GM23338 (cell line): ENCODE results near the gene OR8B8. TPM values are rescaled to one million over a fixed set of nuclear protein-coding genes. Genes with fewer than 3 reads are reported as not detected.
"Not testable (repeated sequence)": the region's sequence is repeated elsewhere in the genome, so short reads cannot be mapped to it uniquely, and the experiment has no call there.

ENCODE experiments used
- ATAC-seq: fragments of 200-7000 bp; cut with Tn5 transposase; 3 replicates; pipeline ENCODE4 v1.9.1; 2020
- DNase-seq: peaks from one replicate; pipeline ENCODE4 v3.0.0-alpha.2; 2015; ENCODE audit warnings: low spot score
- H2AFZ ChIP-seq: fragments of 200-600 bp; sonication (generic); 2 replicates; pipeline ENCODE4 v1.8.0; 2016; ENCODE audit warnings: antibody characterized with exemption, mild to moderate bottlenecking, moderate library complexity
- H3F3A ChIP-seq: fragments of 200-600 bp; sonication (generic); replicated peaks from 2 replicates; pipeline ENCODE4 v1.8.0; 2017; ENCODE audit warnings: antibody characterized with exemption, mixed run types, low read depth
- H3K27ac ChIP-seq: fragments of 200-600 bp; sonication (generic); 2 replicates; pipeline ENCODE4 v1.6.1; 2016; ENCODE audit warnings: low read depth
- H3K27me3 ChIP-seq: fragments of 200-600 bp; sonication (generic); 2 replicates; pipeline ENCODE4 v1.8.0; 2016; ENCODE audit warnings: mild to moderate bottlenecking, mixed run types, moderate library complexity; ENCODE audit not compliant: insufficient read depth
- H3K36me3 ChIP-seq: fragments of 200-600 bp; sonication (generic); 2 replicates; pipeline ENCODE4 v1.8.0; 2016; ENCODE audit warnings: mild to moderate bottlenecking; ENCODE audit not compliant: insufficient read depth
- H3K4me1 ChIP-seq: fragments of 200-600 bp; sonication (generic); 2 replicates; pipeline ENCODE4 v1.8.0; 2016; ENCODE audit warnings: mild to moderate bottlenecking, moderate library complexity; ENCODE audit not compliant: insufficient read depth
- H3K4me2 ChIP-seq: fragments of 200-600 bp; sonication (generic); 2 replicates; pipeline ENCODE4 v1.7.1; 2017; ENCODE audit warnings: mixed run types
- H3K4me3 ChIP-seq: fragments of 200-600 bp; sonication (generic); 2 replicates; pipeline ENCODE4 v1.6.1; 2016; ENCODE audit warnings: mixed run types
- H3K79me2 ChIP-seq: fragments of 200-600 bp; sonication (generic); replicated peaks from 2 replicates; pipeline ENCODE4 v1.8.0; 2017; ENCODE audit warnings: mild to moderate bottlenecking; ENCODE audit not compliant: insufficient read depth
- H3K9me2 ChIP-seq: fragments of 200-600 bp; sonication (generic); 2 replicates; pipeline ENCODE4 v1.8.0; 2017; ENCODE audit not compliant: insufficient read depth
- H4K20me1 ChIP-seq: fragments of 200-600 bp; sonication (generic); replicated peaks from 2 replicates; pipeline ENCODE4 v1.8.0; 2017; ENCODE audit warnings: mild to moderate bottlenecking; ENCODE audit not compliant: insufficient read depth
- H3K27ac Mint-ChIP-seq: 2 replicates; pipeline ENCODE4 v1.8.0; 2020; ENCODE audit warnings: inconsistent platforms, mild to moderate bottlenecking, moderate library complexity, mixed read lengths
- H3K27me3 Mint-ChIP-seq: 3 replicates; pipeline ENCODE4 v1.8.0; 2022; ENCODE audit warnings: low read depth, mild to moderate bottlenecking, moderate library complexity, mixed read lengths, inconsistent platforms; ENCODE audit not compliant: insufficient read depth, poor library complexity
- H3K36me3 Mint-ChIP-seq: 3 replicates; pipeline ENCODE4 v1.8.0; 2021; ENCODE audit warnings: low read depth, mild to moderate bottlenecking, inconsistent platforms, moderate library complexity, mixed read lengths
- H3K4me1 Mint-ChIP-seq: 3 replicates; pipeline ENCODE4 v1.8.0; 2020; ENCODE audit warnings: mild to moderate bottlenecking, inconsistent platforms, mixed read lengths
- H3K4me3 Mint-ChIP-seq: 3 replicates; pipeline ENCODE4 v1.8.0; 2021; ENCODE audit warnings: moderate library complexity, mild to moderate bottlenecking, inconsistent platforms, mixed read lengths
- H3K9me3 Mint-ChIP-seq: 3 replicates; pipeline ENCODE4 v1.8.0; 2020; ENCODE audit warnings: moderate library complexity, mild to moderate bottlenecking, inconsistent platforms, mixed read lengths
- CREB1 ChIP-seq: fragments of 250-450 bp; sonication (Bioruptor Pico); IDR thresholded peaks from 2 replicates; pipeline ENCODE4 v1.5.0; 2020; ENCODE audit warnings: low read depth, mild to moderate bottlenecking, moderate library complexity
- STAT1 ChIP-seq: IDR thresholded peaks from one replicate; pipeline ENCODE4 v1.6.1; 2016; ENCODE audit warnings: antibody characterized with exemption; ENCODE audit not compliant: unreplicated experiment
- ZNF114 ChIP-seq: fragments of 250-450 bp; sonication (Bioruptor Pico); IDR thresholded peaks from 2 replicates; pipeline ENCODE4 v1.5.0; 2020; ENCODE audit warnings: mild to moderate bottlenecking, moderate library complexity
- polyA plus RNA-seq: library from polyadenylated mRNA; unstranded; fragments of >200 nt; fragmentation: Nextera tagmentation; extraction: Ambion mirVana; gene quantifications from 2 replicates; pipeline ENCODE4 v1.2.1, GENCODE V29; 2016
- total RNA-seq: library from RNA; depleted of rRNA; stranded (reverse); fragments of >200 nt; shearing (Covaris generic); gene quantifications from 2 replicates; pipeline ENCODE4 v1.2.3, GENCODE V29; 2014
- TF ChIP-seq, protein P1 (sequence below): IDR thresholded peaks from 2 replicates; pipeline ENCODE4 v1.6.1; 2016; ENCODE audit warnings: antibody characterized with exemption
- TF ChIP-seq, protein P2 (sequence below), 2 experiments: fragments of 200-600 bp in 1 of 2; sonication (generic) in 1 of 2; conservative IDR thresholded peaks; 2 replicates each; pipeline versions ENCODE4 v1.5.1 to v1.6.1; 2016 to 2017; ENCODE audit warnings: antibody characterized with exemption in 2 of 2, low read depth in 2 of 2, mild to moderate bottlenecking in 2 of 2, moderate library complexity in 1 of 2
- TF ChIP-seq, protein P3 (sequence below): fragments of 250-450 bp; sonication (Bioruptor Pico); IDR thresholded peaks from 2 replicates; pipeline ENCODE4 v1.5.0; 2020; ENCODE audit warnings: mild to moderate bottlenecking, moderate library complexity

Gene OR8B8
- total and polyA plus RNA-seq, 2 experiments from 2014 or later = not detected

DNA sequence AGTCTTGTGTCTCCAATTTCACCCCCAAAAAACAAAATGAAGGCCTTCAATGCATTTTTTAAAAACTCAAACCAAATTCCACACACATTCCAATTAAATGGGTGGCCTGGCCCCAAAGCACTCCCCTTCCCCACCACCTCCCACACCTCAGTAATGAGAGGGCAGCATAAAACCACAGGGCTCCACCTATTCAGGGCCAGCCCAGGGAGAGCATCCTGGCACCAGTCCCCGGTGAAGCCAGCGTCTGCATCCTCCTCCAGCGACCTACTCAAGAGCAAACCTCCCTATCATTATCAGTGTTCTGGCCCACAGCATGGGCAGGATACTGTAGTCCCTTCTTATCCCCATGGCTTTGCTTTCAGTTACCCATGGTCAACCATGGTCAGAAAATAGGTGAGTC, 17.8 kb upstream of the OR8B8 start (continued):
- TF ChIP-seq, protein P1, sequence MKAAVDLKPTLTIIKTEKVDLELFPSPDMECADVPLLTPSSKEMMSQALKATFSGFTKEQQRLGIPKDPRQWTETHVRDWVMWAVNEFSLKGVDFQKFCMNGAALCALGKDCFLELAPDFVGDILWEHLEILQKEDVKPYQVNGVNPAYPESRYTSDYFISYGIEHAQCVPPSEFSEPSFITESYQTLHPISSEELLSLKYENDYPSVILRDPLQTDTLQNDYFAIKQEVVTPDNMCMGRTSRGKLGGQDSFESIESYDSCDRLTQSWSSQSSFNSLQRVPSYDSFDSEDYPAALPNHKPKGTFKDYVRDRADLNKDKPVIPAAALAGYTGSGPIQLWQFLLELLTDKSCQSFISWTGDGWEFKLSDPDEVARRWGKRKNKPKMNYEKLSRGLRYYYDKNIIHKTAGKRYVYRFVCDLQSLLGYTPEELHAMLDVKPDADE = no peak
- no peak for TF ChIP-seq STAT1

DNA sequence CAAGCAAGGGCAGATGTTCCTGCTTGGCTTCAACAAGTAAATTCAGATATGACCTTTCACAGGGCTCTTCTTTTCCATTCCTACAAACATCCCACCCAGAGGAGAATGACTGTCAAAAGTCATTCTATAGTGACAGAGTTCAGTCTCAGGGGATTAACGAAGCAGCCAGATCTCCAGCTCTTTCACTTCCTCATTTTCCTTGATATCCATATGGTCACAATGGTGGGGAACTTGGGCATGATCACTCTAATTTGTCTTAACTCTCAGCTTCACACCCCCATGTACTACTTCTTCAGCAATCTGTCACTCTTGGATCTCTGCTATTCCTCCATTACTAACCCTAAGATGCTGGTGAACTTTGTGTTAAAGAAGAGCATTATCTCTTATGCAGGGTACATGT, 15.0 kb upstream of the OR8B8 start:
- no peaks in the 10 kb centered on the region; the same call in 2 of the 3 replicates for H3K36me3 Mint-ChIP-seq
- Histone ChIP-seq H4K20me1 (no peaks in the 10 kb centered on the region), H3F3A (no peaks in the 10 kb centered on the region), H3K4me1 (no peaks in the 10 kb centered on the region), H3K36me3 (no peaks in the 10 kb centered on the region), H3K27me3 (no peaks in the 10 kb centered on the region), H2AFZ (no peak overlapping the region), H3K9me2 (0 out of 2 replicates have a peak, but pooled peaks cover 7% of the 10 kb centered on the region), H3K4me2 (no peak overlapping the region), H3K4me3 (no peak overlapping the region), H3K27ac (no peak overlapping the region), H3K79me2 (no peaks in the 10 kb centered on the region)
- H3K4me1 Mint-ChIP-seq = no peaks in the 10 kb centered on the region; the same call in 2 of the 3 replicates
- no peak overlapping the region for H3K27ac Mint-ChIP-seq
- no peak for ATAC-seq
- H3K9me3 Mint-ChIP-seq = peaks cover 6% of the 10 kb centered on the region; the same call in 1 of the 3 replicates
- no peak for DNase-seq
- no peaks in the 10 kb centered on the region for H3K27me3 Mint-ChIP-seq
- TF ChIP-seq, protein P2, sequence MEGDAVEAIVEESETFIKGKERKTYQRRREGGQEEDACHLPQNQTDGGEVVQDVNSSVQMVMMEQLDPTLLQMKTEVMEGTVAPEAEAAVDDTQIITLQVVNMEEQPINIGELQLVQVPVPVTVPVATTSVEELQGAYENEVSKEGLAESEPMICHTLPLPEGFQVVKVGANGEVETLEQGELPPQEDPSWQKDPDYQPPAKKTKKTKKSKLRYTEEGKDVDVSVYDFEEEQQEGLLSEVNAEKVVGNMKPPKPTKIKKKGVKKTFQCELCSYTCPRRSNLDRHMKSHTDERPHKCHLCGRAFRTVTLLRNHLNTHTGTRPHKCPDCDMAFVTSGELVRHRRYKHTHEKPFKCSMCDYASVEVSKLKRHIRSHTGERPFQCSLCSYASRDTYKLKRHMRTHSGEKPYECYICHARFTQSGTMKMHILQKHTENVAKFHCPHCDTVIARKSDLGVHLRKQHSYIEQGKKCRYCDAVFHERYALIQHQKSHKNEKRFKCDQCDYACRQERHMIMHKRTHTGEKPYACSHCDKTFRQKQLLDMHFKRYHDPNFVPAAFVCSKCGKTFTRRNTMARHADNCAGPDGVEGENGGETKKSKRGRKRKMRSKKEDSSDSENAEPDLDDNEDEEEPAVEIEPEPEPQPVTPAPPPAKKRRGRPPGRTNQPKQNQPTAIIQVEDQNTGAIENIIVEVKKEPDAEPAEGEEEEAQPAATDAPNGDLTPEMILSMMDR (conservative IDR thresholded peaks at IDR 0.05; ENCODE audit: low read depth in 2 of 2) = no peak
- no peak for TF ChIP-seq CREB1
- no peak for TF ChIP-seq ZNF114 (CRISPR knock-in tag)
- TF ChIP-seq, protein P3, sequence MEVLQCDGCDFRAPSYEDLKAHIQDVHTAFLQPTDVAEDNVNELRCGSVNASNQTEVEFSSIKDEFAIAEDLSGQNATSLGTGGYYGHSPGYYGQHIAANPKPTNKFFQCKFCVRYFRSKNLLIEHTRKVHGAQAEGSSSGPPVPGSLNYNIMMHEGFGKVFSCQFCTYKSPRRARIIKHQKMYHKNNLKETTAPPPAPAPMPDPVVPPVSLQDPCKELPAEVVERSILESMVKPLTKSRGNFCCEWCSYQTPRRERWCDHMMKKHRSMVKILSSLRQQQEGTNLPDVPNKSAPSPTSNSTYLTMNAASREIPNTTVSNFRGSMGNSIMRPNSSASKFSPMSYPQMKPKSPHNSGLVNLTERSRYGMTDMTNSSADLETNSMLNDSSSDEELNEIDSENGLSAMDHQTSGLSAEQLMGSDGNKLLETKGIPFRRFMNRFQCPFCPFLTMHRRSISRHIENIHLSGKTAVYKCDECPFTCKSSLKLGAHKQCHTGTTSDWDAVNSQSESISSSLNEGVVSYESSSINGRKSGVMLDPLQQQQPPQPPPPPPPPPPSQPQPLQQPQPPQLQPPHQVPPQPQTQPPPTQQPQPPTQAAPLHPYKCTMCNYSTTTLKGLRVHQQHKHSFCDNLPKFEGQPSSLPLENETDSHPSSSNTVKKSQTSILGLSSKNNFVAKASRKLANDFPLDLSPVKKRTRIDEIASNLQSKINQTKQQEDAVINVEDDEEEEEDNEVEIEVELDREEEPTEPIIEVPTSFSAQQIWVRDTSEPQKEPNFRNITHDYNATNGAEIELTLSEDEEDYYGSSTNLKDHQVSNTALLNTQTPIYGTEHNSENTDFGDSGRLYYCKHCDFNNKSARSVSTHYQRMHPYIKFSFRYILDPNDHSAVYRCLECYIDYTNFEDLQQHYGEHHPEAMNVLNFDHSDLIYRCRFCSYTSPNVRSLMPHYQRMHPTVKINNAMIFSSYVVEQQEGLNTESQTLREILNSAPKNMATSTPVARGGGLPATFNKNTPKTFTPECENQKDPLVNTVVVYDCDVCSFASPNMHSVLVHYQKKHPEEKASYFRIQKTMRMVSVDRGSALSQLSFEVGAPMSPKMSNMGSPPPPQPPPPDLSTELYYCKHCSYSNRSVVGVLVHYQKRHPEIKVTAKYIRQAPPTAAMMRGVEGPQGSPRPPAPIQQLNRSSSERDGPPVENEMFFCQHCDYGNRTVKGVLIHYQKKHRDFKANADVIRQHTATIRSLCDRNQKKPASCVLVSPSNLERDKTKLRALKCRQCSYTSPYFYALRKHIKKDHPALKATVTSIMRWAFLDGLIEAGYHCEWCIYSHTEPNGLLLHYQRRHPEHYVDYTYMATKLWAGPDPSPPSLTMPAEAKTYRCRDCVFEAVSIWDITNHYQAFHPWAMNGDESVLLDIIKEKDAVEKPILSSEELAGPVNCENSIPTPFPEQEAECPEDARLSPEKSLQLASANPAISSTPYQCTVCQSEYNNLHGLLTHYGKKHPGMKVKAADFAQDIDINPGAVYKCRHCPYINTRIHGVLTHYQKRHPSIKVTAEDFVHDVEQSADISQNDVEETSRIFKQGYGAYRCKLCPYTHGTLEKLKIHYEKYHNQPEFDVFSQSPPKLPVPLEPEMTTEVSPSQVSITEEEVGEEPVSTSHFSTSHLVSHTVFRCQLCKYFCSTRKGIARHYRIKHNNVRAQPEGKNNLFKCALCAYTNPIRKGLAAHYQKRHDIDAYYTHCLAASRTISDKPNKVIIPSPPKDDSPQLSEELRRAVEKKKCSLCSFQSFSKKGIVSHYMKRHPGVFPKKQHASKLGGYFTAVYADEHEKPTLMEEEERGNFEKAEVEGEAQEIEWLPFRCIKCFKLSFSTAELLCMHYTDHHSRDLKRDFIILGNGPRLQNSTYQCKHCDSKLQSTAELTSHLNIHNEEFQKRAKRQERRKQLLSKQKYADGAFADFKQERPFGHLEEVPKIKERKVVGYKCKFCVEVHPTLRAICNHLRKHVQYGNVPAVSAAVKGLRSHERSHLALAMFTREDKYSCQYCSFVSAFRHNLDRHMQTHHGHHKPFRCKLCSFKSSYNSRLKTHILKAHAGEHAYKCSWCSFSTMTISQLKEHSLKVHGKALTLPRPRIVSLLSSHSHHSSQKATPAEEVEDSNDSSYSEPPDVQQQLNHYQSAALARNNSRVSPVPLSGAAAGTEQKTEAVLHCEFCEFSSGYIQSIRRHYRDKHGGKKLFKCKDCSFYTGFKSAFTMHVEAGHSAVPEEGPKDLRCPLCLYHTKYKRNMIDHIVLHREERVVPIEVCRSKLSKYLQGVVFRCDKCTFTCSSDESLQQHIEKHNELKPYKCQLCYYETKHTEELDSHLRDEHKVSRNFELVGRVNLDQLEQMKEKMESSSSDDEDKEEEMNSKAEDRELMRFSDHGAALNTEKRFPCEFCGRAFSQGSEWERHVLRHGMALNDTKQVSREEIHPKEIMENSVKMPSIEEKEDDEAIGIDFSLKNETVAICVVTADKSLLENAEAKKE = no peak
- no peak for TF ChIP-seq STAT1
- TF ChIP-seq, protein P1 = no peak
- no peak overlapping the region for H3K4me3 Mint-ChIP-seq

DNA sequence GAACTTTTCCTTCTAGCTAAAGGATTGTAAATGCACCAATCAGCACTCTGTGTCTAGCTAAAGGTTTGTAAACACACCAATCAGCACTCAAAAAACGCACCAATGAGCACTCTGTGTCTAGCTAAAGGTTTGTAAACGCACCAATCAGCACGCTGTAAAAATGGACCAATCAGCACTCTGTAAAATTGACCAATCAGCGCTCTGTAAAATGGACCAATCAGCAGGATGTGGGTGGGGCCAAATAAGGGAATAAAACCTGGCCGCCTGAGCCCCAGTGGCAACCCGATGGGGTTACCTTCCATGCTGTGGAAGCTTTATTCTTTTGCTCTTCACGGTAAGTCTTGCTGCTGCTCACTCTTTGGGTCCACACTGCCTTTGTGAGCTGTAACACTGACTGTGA, 13.9 kb upstream of the OR8B8 start:
- H3K9me3 Mint-ChIP-seq, H3K27ac Mint-ChIP-seq, DNase-seq, H3K4me2 ChIP-seq, H3K79me2 ChIP-seq, H3K36me3 ChIP-seq, H3K4me1 ChIP-seq, H3F3A ChIP-seq, H3K4me3 ChIP-seq, H3K27me3 ChIP-seq, ATAC-seq, H3K9me2 ChIP-seq, H3K4me3 Mint-ChIP-seq, H3K27ac ChIP-seq, H3K36me3 Mint-ChIP-seq, H2AFZ ChIP-seq, H3K27me3 Mint-ChIP-seq, H4K20me1 ChIP-seq, H3K4me1 Mint-ChIP-seq: not testable (repeated sequence)
